ENCODE measurements around the gene FAM98B. TPM values are rescaled to one million over a fixed set of nuclear protein-coding genes. Genes with fewer than 3 reads are reported as not detected.

The FAM98B gene
- total and polyA plus RNA-seq, 2 donors (not counting 1 experiment from before 2014, with no cell fraction given), result 1.4 to 21.5 TPM

GRCh38 chr15:38408576-38408975 is 45.4 kb upstream of the FAM98B start:
- CTCF ChIA-PET, result no interaction called here
- no peaks in the 10 kb centered on the region for H3K4me1 ChIP-seq (ENCODE audit: control insufficient read depth in 2 of 2, insufficient read depth in 2 of 2, low read length in 2 of 2)
- no peaks in the 10 kb centered on the region for H3K9me3 ChIP-seq (ENCODE audit: control extremely low read depth in 1 of 3, control insufficient read depth in 2 of 3, insufficient read depth in 1 of 3, low read length in 2 of 3)
- H3K4me3 ChIP-seq (ENCODE audit: control extremely low read depth in 1 of 5, extremely low read depth in 1 of 5, insufficient read depth in 1 of 5, low read depth in 2 of 5, low read length in 4 of 5), result no peak overlapping the region
- H3K79me2 ChIP-seq (ENCODE audit: control insufficient read depth, insufficient read depth, low read length), result no peaks in the 10 kb centered on the region
- POLR2A ChIA-PET, result no interaction called here
- no peak for TF ChIP-seq EZH2 (IDR thresholded peaks at IDR 0.05; ENCODE audit: borderline replicate concordance, insufficient read depth, low read depth, low read length, poor library complexity, severe bottlenecking)
- no peak for TF ChIP-seq CTCF (IDR thresholded peaks at IDR 0.05)
- Mint-ChIP-seq H3K27me3 (peaks cover 8% of the 10 kb centered on the region), H3K27ac (no peak overlapping the region), H3K4me1 (no peaks in the 10 kb centered on the region), H3K9me3 (ENCODE audit: insufficient read depth) (no peaks in the 10 kb centered on the region), H3K4me3 (no peak overlapping the region)
- no peak for ATAC-seq (ENCODE audit: low read depth)
- H3K9ac ChIP-seq (ENCODE audit: low read length), result no peak overlapping the region
- no peak overlapping the region for H2AFZ ChIP-seq (ENCODE audit: insufficient read depth, low read depth, low read length, poor library complexity, severe bottlenecking)
- no peaks in the 10 kb centered on the region for H4K20me1 ChIP-seq (ENCODE audit: control insufficient read depth, insufficient read depth, low read length, poor library complexity, severe bottlenecking)
- DNase-seq, result no peak
- H3K36me3 ChIP-seq (replicated peaks in 1 of 2; ENCODE audit: control extremely low read depth in 1 of 2, control insufficient read depth in 1 of 2, extremely low read depth in 1 of 2, insufficient read depth in 2 of 2, low read length in 1 of 2), result no peaks in the 10 kb centered on the region
- no peak overlapping the region for H3K27ac ChIP-seq (ENCODE audit: low read length in 2 of 2)
- no peaks in the 10 kb centered on the region for H3K27me3 ChIP-seq (replicated peaks in 1 of 4; ENCODE audit: control extremely low read depth in 1 of 4, control insufficient read depth in 3 of 4, insufficient read depth in 4 of 4, low read length in 3 of 4)
- WGBS (ENCODE audit: insufficient coverage), result 93% methylated on average over 2 of the region's 4 CpGs
- no peak overlapping the region for H3K4me2 ChIP-seq (replicated peaks; ENCODE audit: low read depth, low read length, poor library complexity, severe bottlenecking)
- intact Hi-C loops (cut with micrococcal nuclease), result no loop called here

DNA sequence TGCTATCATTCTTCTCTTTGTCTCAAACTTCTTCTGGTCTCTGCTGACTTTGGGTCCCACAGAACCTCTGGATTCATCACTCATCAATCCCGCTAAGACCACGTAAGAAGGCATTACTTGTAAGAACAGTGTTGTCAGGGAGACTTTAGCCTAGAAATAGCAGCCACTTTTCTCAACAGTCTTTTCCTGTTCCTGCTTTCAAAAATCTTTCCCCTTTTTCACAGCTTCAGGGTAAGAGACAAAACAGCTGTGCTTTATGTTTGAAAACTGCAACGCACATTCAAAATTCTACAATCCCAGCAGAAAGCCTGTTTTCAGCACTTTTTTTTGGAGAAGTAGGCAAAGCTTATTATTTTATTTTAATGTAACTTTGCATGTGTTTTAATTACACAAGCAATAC is 42.0 kb upstream of the FAM98B start:
- peaks cover 0 to 6% (median 0%) of the 10 kb centered on the region in 4 experiments for H3K27me3 ChIP-seq (replicated peaks in 1 of 4; ENCODE audit: control extremely low read depth in 1 of 4, control insufficient read depth in 3 of 4, insufficient read depth in 4 of 4, low read length in 3 of 4)
- H3K4me3 ChIP-seq (ENCODE audit: control extremely low read depth in 1 of 5, extremely low read depth in 1 of 5, insufficient read depth in 1 of 5, low read depth in 2 of 5, low read length in 4 of 5), result no peak overlapping the region
- ChIA-PET CTCF (no interaction called here), POLR2A (no interaction called here)
- no peak overlapping the region for H3K4me3 Mint-ChIP-seq
- H3K27ac ChIP-seq (ENCODE audit: low read length in 2 of 2), result no peak overlapping the region
- no peak for DNase-seq
- no peak for TF ChIP-seq EZH2 (IDR thresholded peaks at IDR 0.05; ENCODE audit: borderline replicate concordance, insufficient read depth, low read depth, low read length, poor library complexity, severe bottlenecking)
- TF ChIP-seq CTCF (IDR thresholded peaks at IDR 0.05), result no peak
- no peak overlapping the region for H3K9ac ChIP-seq (ENCODE audit: low read length)
- H3K36me3 ChIP-seq (replicated peaks in 1 of 2; ENCODE audit: control extremely low read depth in 1 of 2, control insufficient read depth in 1 of 2, extremely low read depth in 1 of 2, insufficient read depth in 2 of 2, low read length in 1 of 2), result no peaks in the 10 kb centered on the region
- no peak for ATAC-seq (ENCODE audit: low read depth)
- no peaks in the 10 kb centered on the region for H3K9me3 Mint-ChIP-seq (ENCODE audit: insufficient read depth)
- H4K20me1 ChIP-seq (ENCODE audit: control insufficient read depth, insufficient read depth, low read length, poor library complexity, severe bottlenecking), result no peaks in the 10 kb centered on the region
- H3K4me2 ChIP-seq (replicated peaks; ENCODE audit: low read depth, low read length, poor library complexity, severe bottlenecking), result no peak overlapping the region
- peaks cover 21% of the 10 kb centered on the region for H3K27me3 Mint-ChIP-seq
- H3K4me1 Mint-ChIP-seq, result no peaks in the 10 kb centered on the region
- intact Hi-C loops (cut with micrococcal nuclease), result no loop called here
- no CpG with 5 or more reads among the region's 3 CpGs for WGBS (ENCODE audit: insufficient coverage)
- H3K4me1 ChIP-seq (ENCODE audit: control insufficient read depth in 2 of 2, insufficient read depth in 2 of 2, low read length in 2 of 2), result no peaks in the 10 kb centered on the region
- no peak overlapping the region for H3K27ac Mint-ChIP-seq
- no peaks in the 10 kb centered on the region for H3K79me2 ChIP-seq (ENCODE audit: control insufficient read depth, insufficient read depth, low read length)
- H3K9me3 ChIP-seq (ENCODE audit: control extremely low read depth in 1 of 3, control insufficient read depth in 2 of 3, insufficient read depth in 1 of 3, low read length in 2 of 3), result no peaks in the 10 kb centered on the region
- H2AFZ ChIP-seq (ENCODE audit: insufficient read depth, low read depth, low read length, poor library complexity, severe bottlenecking), result no peak overlapping the region

All from B cell (primary cell).